Measurements from ENCODE around the gene GTF2E1. TPM values are rescaled to one million over a fixed set of nuclear protein-coding genes. Genes with fewer than 3 reads are reported as not detected.
"Not testable (repeated sequence)": the region's sequence is repeated elsewhere in the genome, so short reads cannot be mapped to it uniquely, and the experiment has no call there.

The GTF2E1 gene
- total RNA-seq, 1 experiment from 2014 or later, result 22.2 TPM

DNA sequence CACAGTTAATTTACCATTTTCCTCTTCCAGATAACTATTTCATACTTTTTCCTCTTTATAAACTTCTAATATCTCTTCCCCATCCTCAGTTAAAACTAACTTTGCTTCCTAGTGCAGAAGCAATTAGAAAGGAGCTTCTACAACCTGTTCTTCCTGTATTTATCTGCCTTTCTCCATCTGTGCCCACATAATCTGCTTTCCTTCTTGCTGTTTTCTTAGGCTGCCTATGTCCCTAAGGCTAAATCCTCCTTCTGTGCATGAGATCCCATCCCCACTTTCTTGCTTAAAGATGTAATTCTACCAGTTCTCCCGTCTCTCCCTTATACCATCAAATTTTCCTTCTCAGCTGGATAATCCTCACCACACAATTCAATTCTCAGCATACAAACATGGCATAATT lies 32.2 kb upstream of the GTF2E1 start:
- CTCF ChIA-PET, result no interaction called here
- BruUV-seq (replicated peaks), result no TSS peak
- DNase-seq, result no peak

DNA sequence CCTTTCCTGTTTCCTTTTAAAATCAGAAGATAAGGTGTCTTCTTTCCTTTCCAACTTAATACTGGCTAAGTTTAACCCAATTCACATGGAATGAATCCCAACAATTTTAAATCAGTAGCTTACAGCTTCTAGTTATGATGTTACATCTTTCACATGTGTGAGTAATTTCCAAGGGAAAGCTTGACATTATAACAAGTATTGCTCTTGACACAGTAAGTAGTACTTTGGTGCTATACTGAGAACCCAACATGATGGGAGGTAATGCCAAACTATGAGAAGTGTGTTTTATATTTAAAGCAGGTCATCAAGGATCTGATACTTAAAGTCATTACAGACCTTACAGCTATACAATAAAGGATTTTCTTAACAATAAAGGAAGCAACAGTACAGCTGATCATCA lies 29.3 kb upstream of the GTF2E1 start:
- TF ChIP-seq CTCF (conservative IDR thresholded peaks at IDR 0.05) (no peak), EZH2 (IDR thresholded peaks at IDR 0.05; ENCODE audit: low read depth) (no peak)
- H2AFZ ChIP-seq, result no peak overlapping the region
- H3K79me2 ChIP-seq (ENCODE audit: low read depth), result no peaks in the 10 kb centered on the region
- no peak overlapping the region for H3K4me3 ChIP-seq
- H3K9me2 ChIP-seq (ENCODE audit: insufficient read depth), result no peaks in the 10 kb centered on the region
- no TSS peak for BruUV-seq (replicated peaks)
- H4K20me1 ChIP-seq (ENCODE audit: insufficient read depth), result no peaks in the 10 kb centered on the region
- no peak overlapping the region for H3K27ac ChIP-seq
- ChIA-PET POLR2A (ENCODE audit: unreplicated experiment) (interaction anchor here (0.6 kb wide), 1 partner anchor 117 kb away, joined by 5 read pairs; the partner anchor contains the start of gene NDUFB4), CTCF (no interaction called here)
- H3F3A ChIP-seq (ENCODE audit: insufficient read depth, low read depth), result no peaks in the 10 kb centered on the region
- H3K4me1 ChIP-seq (replicated peaks; ENCODE audit: insufficient read depth), result no peaks in the 10 kb centered on the region
- H3K4me2 ChIP-seq, result no peak overlapping the region
- DNase-seq, result no peak
- intact Hi-C loops (cut with micrococcal nuclease; ENCODE audit: unreplicated experiment), result no loop called here
- no peaks in the 10 kb centered on the region for H3K36me3 ChIP-seq (ENCODE audit: low read depth)
- no peaks in the 10 kb centered on the region for H3K9me3 ChIP-seq (ENCODE audit: insufficient read depth, low read depth)
- H3K27me3 ChIP-seq (ENCODE audit: insufficient read depth, low read depth), result no peaks in the 10 kb centered on the region

More for the DNA sequence above, 32.2 kb upstream of the GTF2E1 start:
- Histone ChIP-seq H3K27me3 (ENCODE audit: insufficient read depth, low read depth) (no peaks in the 10 kb centered on the region), H4K20me1 (ENCODE audit: insufficient read depth) (no peaks in the 10 kb centered on the region), H2AFZ (no peak overlapping the region), H3K9me2 (ENCODE audit: insufficient read depth) (no peaks in the 10 kb centered on the region), H3K79me2 (ENCODE audit: low read depth) (no peaks in the 10 kb centered on the region), H3K9me3 (ENCODE audit: insufficient read depth, low read depth) (no peaks in the 10 kb centered on the region), H3K27ac (no peak overlapping the region), H3K4me2 (no peak overlapping the region), H3K36me3 (ENCODE audit: low read depth) (no peaks in the 10 kb centered on the region), H3K4me3 (no peak overlapping the region), H3K4me1 (replicated peaks; ENCODE audit: insufficient read depth) (no peaks in the 10 kb centered on the region), H3F3A (ENCODE audit: insufficient read depth, low read depth) (no peaks in the 10 kb centered on the region)
- intact Hi-C loops (cut with micrococcal nuclease; ENCODE audit: unreplicated experiment), result no loop called here
- no peak for TF ChIP-seq EZH2 (IDR thresholded peaks at IDR 0.05; ENCODE audit: low read depth)
- no peak for TF ChIP-seq CTCF (conservative IDR thresholded peaks at IDR 0.05)
- POLR2A ChIA-PET (ENCODE audit: unreplicated experiment), result no interaction called here

GRCh38 chr3:120719167-120719834 lies 23.2 kb upstream of the GTF2E1 start:
- intact Hi-C loops (cut with micrococcal nuclease; ENCODE audit: unreplicated experiment), result loop anchor here (2.0 kb wide), 1 partner anchor 24 kb away; the partner anchor contains the start of genes GTF2E1 and RABL3
- BruUV-seq (replicated peaks); H3K27me3 ChIP-seq (ENCODE audit: insufficient read depth, low read depth); H4K20me1 ChIP-seq (ENCODE audit: insufficient read depth); H3K9me3 ChIP-seq (ENCODE audit: insufficient read depth, low read depth); H2AFZ ChIP-seq; CTCF ChIA-PET; H3K4me1 ChIP-seq (replicated peaks; ENCODE audit: insufficient read depth); H3K4me3 ChIP-seq; H3K9me2 ChIP-seq (ENCODE audit: insufficient read depth); H3K79me2 ChIP-seq (ENCODE audit: low read depth); H3K4me2 ChIP-seq; H3K27ac ChIP-seq; H3K36me3 ChIP-seq (ENCODE audit: low read depth); H3F3A ChIP-seq (ENCODE audit: insufficient read depth, low read depth): not testable (repeated sequence)
- POLR2A ChIA-PET (ENCODE audit: unreplicated experiment), result interaction anchor here (0.5 to 0.6 kb wide), 3 partner anchors 20 to 122 kb away, joined by 3 read pairs; no protein-coding TSS in a partner anchor
- DNase-seq, result peak in 1 of 2 experiments; percentile 74

DNA sequence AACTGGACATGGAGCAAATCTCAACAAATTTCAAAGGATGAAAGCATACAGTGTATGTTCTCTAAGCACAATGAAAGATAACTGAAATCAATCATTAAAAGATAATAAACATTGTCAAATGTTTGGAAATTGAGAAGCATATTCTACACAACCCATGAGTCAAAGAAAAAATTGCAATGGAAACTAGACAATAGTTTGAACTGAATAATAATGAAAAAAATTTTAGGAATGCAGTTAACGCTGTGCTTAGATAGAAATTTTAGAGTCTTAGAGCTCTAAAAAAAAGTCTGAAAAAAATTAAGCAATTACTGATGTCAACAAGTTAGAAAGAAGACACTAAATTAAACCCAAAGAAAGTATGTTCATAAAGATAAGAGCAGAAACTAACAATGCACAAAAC lies 15.8 kb upstream of the GTF2E1 start:
- Histone ChIP-seq H4K20me1 (ENCODE audit: insufficient read depth) (no peaks in the 10 kb centered on the region), H3K4me3 (no peak overlapping the region), H3K9me2 (ENCODE audit: insufficient read depth) (no peaks in the 10 kb centered on the region), H3F3A (ENCODE audit: insufficient read depth, low read depth) (no peaks in the 10 kb centered on the region), H3K27ac (no peak overlapping the region), H2AFZ (no peak overlapping the region), H3K9me3 (ENCODE audit: insufficient read depth, low read depth) (no peaks in the 10 kb centered on the region), H3K27me3 (ENCODE audit: insufficient read depth, low read depth) (no peaks in the 10 kb centered on the region), H3K79me2 (ENCODE audit: low read depth) (no peaks in the 10 kb centered on the region), H3K4me1 (replicated peaks; ENCODE audit: insufficient read depth) (no peaks in the 10 kb centered on the region), H3K36me3 (ENCODE audit: low read depth) (peaks cover 4% of the 10 kb centered on the region; the same call in 1 of the 2 replicates), H3K4me2 (no peak overlapping the region)
- TF ChIP-seq EZH2 (IDR thresholded peaks at IDR 0.05; ENCODE audit: low read depth), result no peak
- no peak for TF ChIP-seq CTCF (conservative IDR thresholded peaks at IDR 0.05)
- POLR2A ChIA-PET (ENCODE audit: unreplicated experiment), result no interaction called here
- intact Hi-C loops (cut with micrococcal nuclease; ENCODE audit: unreplicated experiment), result no loop called here
- CTCF ChIA-PET, result no interaction called here
- no peak for DNase-seq
- no TSS peak for BruUV-seq (replicated peaks)

All from PC-9 (cell line).